Endothelial cell of umbilical vein (primary cell): ENCODE results near the gene ATAT1. TPM values are rescaled to one million over a fixed set of nuclear protein-coding genes. Genes with fewer than 3 reads are reported as not detected.

Experiments used
- BruUV-seq: library from RNA; stranded (reverse); fragments of 400-500 nt; replicated peaks from 2 replicates; lab custom pipeline; 2021; lab: Mats Ljungman, UMichigan
- CTCF ChIA-PET: fragments of 300-600, 350-600 bp; sonication (Branson Sonifier 250); formaldehyde crosslinking; loops from one replicate; lab custom pipeline; 2021; ENCODE audit warnings: antibody characterized with exemption, inconsistent platforms; lab: Charles Lee
- POLR2A ChIA-PET: fragments of 300-600, 350-600 bp; sonication (Branson Sonifier 250); formaldehyde crosslinking; loops from one replicate; lab custom pipeline; 2021; ENCODE audit warnings: antibody characterized with exemption, inconsistent platforms; lab: Charles Lee
- DNase-seq: peaks from one replicate; pipeline ENCODE4 v3.0.0-alpha.2; 2011; ENCODE audit warnings: low read depth, low spot score
- FAIRE-seq: peaks from 2 replicates; lab custom pipeline; 2011; peaks lifted over from hg19 to GRCh38; lab: Jason Lieb, UNC
- H2AFZ ChIP-seq: 2 replicates; pipeline ENCODE4 v1.6.0; 2012; ENCODE audit warnings: low read depth, low read length, control low read depth, inconsistent platforms
- H3K27ac ChIP-seq: 2 replicates; pipeline ENCODE4 v1.5.1; 2011; ENCODE audit warnings: low read depth, mild to moderate bottlenecking, control low read depth, low read length, moderate library complexity; ENCODE audit not compliant: insufficient read depth
- H3K27me3 ChIP-seq, 2 experiments: 2 replicates each; pipeline versions ENCODE4 v1.6.0 to v1.6.1; 2011; ENCODE audit warnings: low read length in 2 of 2, mixed read lengths in 1 of 2; ENCODE audit not compliant: control insufficient read depth in 2 of 2, insufficient read depth in 2 of 2
- H3K36me3 ChIP-seq, 2 experiments: 2 replicates in 1 of 2; 3 replicates in 1 of 2; pipeline ENCODE4 v1.5.1; 2011; ENCODE audit warnings: low read length in 2 of 2, mild to moderate bottlenecking in 1 of 2, moderate library complexity in 1 of 2; ENCODE audit not compliant: control insufficient read depth in 2 of 2, insufficient read depth in 2 of 2; ENCODE audit errors: extremely low read depth in 1 of 2
- H3K4me1 ChIP-seq: 3 replicates; pipeline ENCODE4 v1.5.1; 2011; ENCODE audit warnings: mild to moderate bottlenecking, low read length; ENCODE audit not compliant: control insufficient read depth, insufficient read depth; ENCODE audit errors: extremely low read depth
- H3K4me2 ChIP-seq: 2 replicates; pipeline ENCODE4 v1.6.1; 2011; ENCODE audit warnings: low read length, control low read depth, mixed read lengths; ENCODE audit not compliant: insufficient read depth
- H3K4me3 ChIP-seq, 3 experiments: fragments of 200-600 bp in 1 of 3; sonication (generic), shearing (Covaris generic) in 1 of 3; replicated peaks in 1 of 3; 2 replicates each; pipeline ENCODE4 v1.5.1; 2011 to 2016; ENCODE audit warnings: control low read depth in 3 of 3, low read length in 3 of 3, mild to moderate bottlenecking in 2 of 3, inconsistent platforms in 1 of 3, low read depth in 1 of 3, moderate library complexity in 1 of 3; ENCODE audit not compliant: insufficient read depth in 1 of 3
- H3K79me2 ChIP-seq: 2 replicates; pipeline ENCODE4 v1.6.0; 2012; ENCODE audit warnings: low read length, inconsistent platforms; ENCODE audit not compliant: control insufficient read depth, insufficient read depth
- H3K9ac ChIP-seq: replicated peaks from 2 replicates; pipeline ENCODE3; 2011; ENCODE audit warnings: low read length, control low read depth; ENCODE audit not compliant: insufficient read depth; ENCODE audit errors: extremely low read depth
- H3K9me1 ChIP-seq: replicated peaks from 3 replicates; pipeline ENCODE4 v1.6.0; 2011; ENCODE audit warnings: mild to moderate bottlenecking, low read length; ENCODE audit not compliant: control insufficient read depth, insufficient read depth; ENCODE audit errors: extremely low read depth
- H3K9me3 ChIP-seq: replicated peaks from 2 replicates; pipeline ENCODE4 v1.5.1; 2012; ENCODE audit warnings: low read length, inconsistent platforms; ENCODE audit not compliant: control insufficient read depth, insufficient read depth
- H4K20me1 ChIP-seq: replicated peaks from 2 replicates; pipeline ENCODE3; 2011; ENCODE audit warnings: mild to moderate bottlenecking, low read length; ENCODE audit not compliant: control insufficient read depth, insufficient read depth; ENCODE audit errors: extremely low read depth
- EZH2 ChIP-seq: IDR thresholded peaks from 2 replicates; pipeline ENCODE4 v1.6.1; 2012; ENCODE audit warnings: borderline replicate concordance, low read depth, mild to moderate bottlenecking, moderate library complexity, low read length, inconsistent platforms; ENCODE audit not compliant: severe bottlenecking
- FOS ChIP-seq: IDR thresholded peaks from 2 replicates; pipeline ENCODE4 v1.6.1; 2011; ENCODE audit warnings: mild to moderate bottlenecking, low read length, moderate library complexity, borderline replicate concordance; ENCODE audit not compliant: insufficient read depth
- GATA2 ChIP-seq: IDR thresholded peaks from 2 replicates; pipeline ENCODE4 v1.7.0; 2011; ENCODE audit warnings: low read depth, mild to moderate bottlenecking, moderate library complexity, mixed read lengths, low read length; ENCODE audit not compliant: insufficient read length, insufficient read depth
- JUN ChIP-seq: IDR thresholded peaks from 2 replicates; pipeline ENCODE4 v1.6.1; 2011; ENCODE audit warnings: borderline replicate concordance, low read depth; ENCODE audit not compliant: insufficient read length, insufficient read depth
- POLR2A ChIP-seq: IDR thresholded peaks from 2 replicates; pipeline ENCODE4 v1.6.1; 2012; ENCODE audit warnings: low read depth, mild to moderate bottlenecking, control low read depth, low read length
- dilution Hi-C: fragments of 300-500 bp; cut with MboI; formaldehyde crosslinking; loops from one replicate; pipeline ENCODE4 v1.15.0; 2019; ENCODE audit warnings: low sequenced_read_pairs; ENCODE audit not compliant: extremely low pct_ligation_motif_present
- intact Hi-C: fragments of 100-400 bp; cut with micrococcal nuclease; formaldehyde crosslinking; loops from one replicate; pipeline ENCODE4 v1.10.0; 2022
- polyA plus RNA-seq, 4 experiments: library from polyadenylated mRNA; depleted of rRNA in 3 of 4; stranded (reverse) in 3 of 4; unstranded in 1 of 4; fragments of >200 nt; gene quantifications; 2 replicates each; pipeline versions ENCODE4 v1.2.1 to v1.2.3, GENCODE V29; 2011 to 2012; ENCODE audit warnings: missing spikeins in 1 of 4
- total RNA-seq: library from RNA; stranded (reverse); gene quantifications from 2 replicates; pipeline ENCODE4 v1.2.3, GENCODE V29; 2021

ATAT1 gene
- total and polyA plus RNA-seq, 2 donors (not counting 3 experiments of a cell fraction or from before 2014, with no cell fraction given), result 17.4 to 18.4 TPM

GRCh38 chr6:30598912-30599624 lies 27.6 kb upstream of the ATAT1 start:
- Histone ChIP-seq H3K9ac (no peak overlapping the region), H3K9me3 (no peaks in the 10 kb centered on the region), H2AFZ (no peak overlapping the region), H4K20me1 (no peaks in the 10 kb centered on the region), H3K4me2 (no peak overlapping the region), H3K9me1 (no peaks in the 10 kb centered on the region), H3K4me3 (no peak overlapping the region), H3K36me3 (peaks cover 25 to 37% of the 10 kb centered on the region in 2 experiments), H3K27me3 (no peaks in the 10 kb centered on the region), H3K27ac (no peak overlapping the region), H3K79me2 (no peaks in the 10 kb centered on the region), H3K4me1 (peaks cover 8% of the 10 kb centered on the region)
- FAIRE-seq, result peak; percentile 60
- TF ChIP-seq EZH2 (no peak), GATA2 (no peak), JUN (no peak), POLR2A (no peak), FOS (no peak)
- BruUV-seq, result no TSS peak
- dilution Hi-C loops (no loop called here), intact Hi-C loops (no loop called here)
- ChIA-PET CTCF (interaction anchor here (1.1 to 8.8 kb wide), 8 partner anchors 9 to 488 kb away, joined by 3 to 149 read pairs (median 20); no protein-coding TSS in a partner anchor), POLR2A (interaction anchor here (0.7 to 6.2 kb wide), 2 partner anchors 15 to 50 kb away, joined by 4 to 63 read pairs; no protein-coding TSS in a partner anchor)
- DNase-seq, result no peak
